ENCODE measurements around the gene TKTL1. TPM values are rescaled to one million over a fixed set of nuclear protein-coding genes. Genes with fewer than 3 reads are reported as not detected.

The TKTL1 gene
- total RNA-seq, 4 donors from 2014 or later: not detected

DNA sequence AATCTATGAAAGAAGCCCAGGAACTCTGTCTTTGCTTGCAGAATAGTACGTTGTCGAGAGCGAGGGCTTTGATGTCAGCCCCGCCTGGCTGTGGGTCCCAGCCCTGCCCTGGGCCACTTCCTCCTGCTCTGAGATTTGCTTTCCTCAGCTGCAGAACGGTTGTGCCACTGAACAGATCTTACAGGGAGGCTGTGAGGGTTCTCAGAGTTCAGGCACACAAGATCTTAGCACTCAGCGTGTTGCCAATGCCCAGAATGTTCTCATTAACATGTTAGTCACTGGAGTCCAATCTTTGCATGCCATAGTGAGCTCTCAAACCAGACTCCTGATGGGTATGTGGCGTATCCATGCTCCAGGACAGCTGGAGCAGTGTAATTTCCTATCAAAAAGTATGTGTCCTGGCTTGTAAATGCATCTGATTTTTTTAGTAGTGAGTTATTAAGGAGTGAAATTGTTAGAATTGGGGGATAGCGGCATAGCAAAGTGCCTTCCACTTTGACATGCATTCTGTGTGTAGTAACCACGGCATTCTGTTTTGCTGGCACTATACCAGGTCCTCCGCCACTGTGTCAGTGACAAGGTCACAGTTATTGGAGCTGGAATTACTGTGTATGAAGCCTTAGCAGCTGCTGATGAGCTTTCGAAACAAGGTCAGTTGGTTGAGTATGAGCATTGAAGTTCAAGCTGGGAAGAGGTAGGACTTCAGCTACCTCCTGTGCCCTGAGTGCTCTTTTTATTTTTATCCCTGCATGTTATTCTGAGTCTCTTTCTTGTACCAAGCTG is 31.6 kb downstream of the TKTL1 start:
- no peak for TF ChIP-seq POLR2A (IDR thresholded peaks at IDR 0.05)
- TF ChIP-seq, protein P1, sequence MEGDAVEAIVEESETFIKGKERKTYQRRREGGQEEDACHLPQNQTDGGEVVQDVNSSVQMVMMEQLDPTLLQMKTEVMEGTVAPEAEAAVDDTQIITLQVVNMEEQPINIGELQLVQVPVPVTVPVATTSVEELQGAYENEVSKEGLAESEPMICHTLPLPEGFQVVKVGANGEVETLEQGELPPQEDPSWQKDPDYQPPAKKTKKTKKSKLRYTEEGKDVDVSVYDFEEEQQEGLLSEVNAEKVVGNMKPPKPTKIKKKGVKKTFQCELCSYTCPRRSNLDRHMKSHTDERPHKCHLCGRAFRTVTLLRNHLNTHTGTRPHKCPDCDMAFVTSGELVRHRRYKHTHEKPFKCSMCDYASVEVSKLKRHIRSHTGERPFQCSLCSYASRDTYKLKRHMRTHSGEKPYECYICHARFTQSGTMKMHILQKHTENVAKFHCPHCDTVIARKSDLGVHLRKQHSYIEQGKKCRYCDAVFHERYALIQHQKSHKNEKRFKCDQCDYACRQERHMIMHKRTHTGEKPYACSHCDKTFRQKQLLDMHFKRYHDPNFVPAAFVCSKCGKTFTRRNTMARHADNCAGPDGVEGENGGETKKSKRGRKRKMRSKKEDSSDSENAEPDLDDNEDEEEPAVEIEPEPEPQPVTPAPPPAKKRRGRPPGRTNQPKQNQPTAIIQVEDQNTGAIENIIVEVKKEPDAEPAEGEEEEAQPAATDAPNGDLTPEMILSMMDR (IDR thresholded peaks at IDR 0.05): no peak
- Histone ChIP-seq H3K27ac (peak overlapping the region in 1 of 4 donors; percentile 28), H3K4me1 (no peaks in the 10 kb centered on the region), H3K9me3 (no peaks in the 10 kb centered on the region), H3K36me3 (no peaks in the 10 kb centered on the region), H3K27me3 (no peaks in the 10 kb centered on the region), H3K4me3 (no peak overlapping the region)
- DNase-seq: peak in 2 of 3 donors; percentile 39 to 67

DNA sequence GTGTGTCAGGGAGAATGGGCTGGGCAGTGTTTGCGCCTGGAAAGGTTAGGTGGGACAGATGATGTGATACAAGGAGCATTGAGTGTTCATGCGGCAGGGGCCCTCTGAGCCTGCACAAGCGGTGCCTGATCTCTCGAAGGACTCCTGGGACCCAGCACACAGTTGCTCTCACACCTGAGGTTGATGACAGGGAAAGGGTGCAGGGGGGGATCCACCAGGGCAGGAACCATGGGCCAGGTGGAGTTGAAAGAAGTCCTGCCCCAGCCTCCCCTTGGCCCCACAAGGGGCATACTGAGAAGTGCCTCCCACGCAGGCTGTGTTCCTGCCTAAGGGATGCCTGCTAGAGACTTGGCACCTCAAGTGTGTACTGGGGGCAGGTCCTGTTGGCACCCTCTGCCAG is 33.1 kb downstream of the TKTL1 start:
- no peaks in the 10 kb centered on the region for H3K9me3 ChIP-seq
- no peaks in the 10 kb centered on the region for H3K27me3 ChIP-seq
- no peaks in the 10 kb centered on the region for H3K4me1 ChIP-seq
- DNase-seq: no peak
- no peak overlapping the region for H3K27ac ChIP-seq
- no peaks in the 10 kb centered on the region for H3K36me3 ChIP-seq
- no peak for TF ChIP-seq POLR2A (IDR thresholded peaks at IDR 0.05)
- TF ChIP-seq, protein P1 (IDR thresholded peaks at IDR 0.05): no peak
- H3K4me3 ChIP-seq: no peak overlapping the region

DNA sequence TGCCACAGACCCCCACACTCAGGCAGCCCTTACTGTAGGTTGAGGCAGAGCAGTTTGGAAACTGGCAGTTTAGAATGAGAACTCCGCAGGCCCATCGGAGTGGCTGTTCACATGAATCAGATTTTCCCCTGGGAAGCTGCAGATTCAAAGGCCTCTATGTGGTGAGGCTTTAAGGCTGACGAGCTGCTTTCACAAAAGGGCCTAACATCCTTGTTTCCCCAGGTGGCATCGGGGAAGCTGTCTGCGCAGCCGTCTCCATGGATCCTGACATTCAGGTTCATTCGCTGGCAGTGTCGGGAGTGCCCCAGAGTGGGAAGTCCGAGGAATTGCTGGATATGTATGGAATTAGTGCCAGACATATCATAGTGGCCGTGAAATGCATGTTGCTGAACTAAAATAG is 33.7 kb downstream of the TKTL1 start:
- Histone ChIP-seq H3K27me3 (no peaks in the 10 kb centered on the region), H3K4me3 (no peak overlapping the region), H3K4me1 (no peaks in the 10 kb centered on the region), H3K27ac (no peak overlapping the region), H3K9me3 (no peaks in the 10 kb centered on the region), H3K36me3 (no peaks in the 10 kb centered on the region)
- no peak for DNase-seq
- TF ChIP-seq, protein P1 (IDR thresholded peaks at IDR 0.05): no peak
- no peak for TF ChIP-seq POLR2A (IDR thresholded peaks at IDR 0.05)

DNA sequence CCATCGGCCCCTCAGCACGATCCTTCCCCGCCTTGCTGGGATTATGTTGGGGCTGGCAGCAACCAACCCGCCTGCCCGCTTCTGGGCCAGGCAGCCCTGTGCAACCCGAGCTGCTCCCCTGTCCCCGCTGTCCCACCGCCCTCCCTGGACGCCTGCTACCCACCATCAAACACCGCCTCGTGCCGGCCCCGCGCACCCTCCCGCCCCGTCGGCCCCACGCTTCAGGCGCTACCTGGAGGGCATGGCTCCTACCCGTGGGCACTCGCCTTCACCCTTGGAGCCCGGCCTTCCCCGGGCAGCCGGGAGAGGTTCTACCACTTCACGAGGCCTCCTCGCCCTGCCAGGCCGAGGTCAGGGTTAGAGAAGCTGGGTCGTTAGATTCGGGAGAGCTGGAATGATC is 37.0 kb downstream of the TKTL1 start:
- Histone ChIP-seq H3K36me3 (no peaks in the 10 kb centered on the region), H3K27ac (no peak overlapping the region), H3K4me1 (no peaks in the 10 kb centered on the region), H3K27me3 (no peaks in the 10 kb centered on the region), H3K9me3 (no peaks in the 10 kb centered on the region), H3K4me3 (no peak overlapping the region)
- no peak for DNase-seq
- TF ChIP-seq POLR2A (IDR thresholded peaks at IDR 0.05): no peak
- TF ChIP-seq, protein P1 (IDR thresholded peaks at IDR 0.05): no peak

DNA sequence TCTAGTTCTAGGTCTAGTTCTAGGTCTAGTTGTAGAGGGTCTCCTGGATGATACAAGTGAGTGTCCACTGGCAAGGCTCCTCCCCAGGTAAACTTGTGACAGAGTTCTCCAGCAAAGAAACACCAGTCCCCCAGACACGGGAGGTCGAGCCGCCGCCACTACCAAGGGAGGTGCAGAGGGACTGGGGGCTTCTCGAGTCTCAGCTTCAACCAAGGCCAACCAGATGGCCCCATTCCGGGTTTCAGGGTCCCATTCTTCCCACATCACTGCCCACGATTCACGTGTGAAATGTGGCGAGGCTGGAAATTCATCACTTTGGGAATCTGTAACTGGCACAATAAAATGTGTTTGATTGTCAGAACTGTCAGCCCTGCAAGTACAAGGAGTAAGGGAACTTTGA is 37.5 kb downstream of the TKTL1 start:
- Histone ChIP-seq H3K36me3 (no peaks in the 10 kb centered on the region), H3K27ac (no peak overlapping the region), H3K27me3 (no peaks in the 10 kb centered on the region), H3K9me3 (no peaks in the 10 kb centered on the region), H3K4me1 (no peaks in the 10 kb centered on the region), H3K4me3 (no peak overlapping the region)
- DNase-seq: no peak
- no peak for TF ChIP-seq POLR2A (IDR thresholded peaks at IDR 0.05)
- TF ChIP-seq, protein P1 (IDR thresholded peaks at IDR 0.05): no peak

Data from Peyer's patch (tissue), 4 donors.